ENCODE measurements around the gene RTTN.
A peak's percentile ranks its signal among the peaks of the same experiment; 100 is the strongest.

Gene RTTN

DNA sequence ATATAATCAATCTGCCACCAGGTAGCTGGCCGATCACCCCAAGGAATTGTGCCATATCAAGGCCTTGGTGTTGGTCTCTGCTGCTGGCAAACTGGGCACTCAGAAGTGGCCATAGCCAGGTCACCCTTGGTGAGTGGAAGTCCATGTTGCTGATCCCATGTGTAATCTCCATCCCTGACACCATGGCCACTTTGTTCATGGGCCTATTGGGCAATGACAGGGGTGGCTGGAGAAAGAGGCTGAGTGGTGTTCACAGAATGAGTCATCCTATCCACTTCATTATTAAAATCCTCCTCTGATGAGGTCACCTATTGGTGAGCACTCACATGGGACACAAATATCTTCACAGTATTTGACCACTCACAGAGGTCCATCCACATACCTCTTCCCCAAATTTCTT is 231.1 kb downstream of the RTTN start:
- no peak for DNase-seq

DNA sequence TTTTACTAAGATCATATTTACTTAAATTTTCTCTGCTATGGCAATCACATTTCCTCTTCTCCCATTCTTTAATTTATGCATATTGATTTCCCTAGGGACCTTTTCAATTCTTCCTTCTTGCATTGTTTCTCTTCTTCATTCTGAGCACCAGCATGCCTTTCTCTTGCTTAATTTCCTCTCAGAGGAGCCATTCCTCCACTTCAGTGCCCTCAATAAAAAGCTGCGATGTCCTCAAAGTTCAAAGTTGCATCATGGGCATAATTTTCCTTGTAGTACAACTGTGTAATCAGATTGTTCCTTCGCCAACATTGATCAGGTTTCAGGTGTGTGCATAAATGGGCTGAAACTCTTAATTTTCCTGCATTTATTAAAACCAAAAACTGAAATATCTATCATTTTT is 236.0 kb downstream of the RTTN start:
- no peak for DNase-seq

DNA sequence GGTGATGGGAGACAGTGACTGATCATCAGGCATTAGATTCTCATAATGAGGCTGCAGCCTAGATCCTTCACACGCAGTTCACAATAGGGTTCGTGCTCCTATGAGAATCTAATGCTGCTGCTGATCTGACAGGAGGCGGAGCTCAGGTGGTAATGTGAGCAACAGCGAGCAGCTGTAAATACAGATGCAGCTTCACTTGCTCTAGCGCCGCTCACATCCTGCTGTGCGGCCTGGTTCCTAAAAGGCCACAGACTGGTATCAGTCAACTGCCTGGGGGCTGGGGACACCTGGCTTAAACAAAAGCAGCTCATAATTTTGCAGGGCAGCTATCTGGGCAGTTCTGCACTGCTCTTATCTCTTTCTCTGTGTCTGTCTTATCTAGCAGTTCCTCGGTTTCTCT is 237.4 kb downstream of the RTTN start:
- no peak for DNase-seq

DNA sequence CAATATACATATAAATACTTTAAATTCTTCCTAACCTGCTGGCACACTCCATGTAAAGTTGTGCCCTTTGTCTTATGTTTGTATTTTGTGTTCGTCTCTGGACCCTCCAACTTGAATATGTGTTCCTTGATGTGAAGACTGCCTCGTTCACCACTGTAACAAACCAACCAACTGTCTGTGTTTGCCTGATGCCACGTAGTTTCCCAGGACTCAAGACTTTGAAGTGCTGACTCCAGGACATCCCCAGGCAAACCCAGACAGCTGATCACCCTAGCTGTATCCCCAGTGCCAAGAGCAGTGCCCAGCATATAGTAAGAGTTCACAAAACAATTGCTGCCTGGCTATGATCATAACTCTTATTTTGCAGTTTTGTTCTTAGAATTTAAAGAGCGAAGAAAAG is 242.3 kb downstream of the RTTN start:
- DNase-seq = no peak

DNA sequence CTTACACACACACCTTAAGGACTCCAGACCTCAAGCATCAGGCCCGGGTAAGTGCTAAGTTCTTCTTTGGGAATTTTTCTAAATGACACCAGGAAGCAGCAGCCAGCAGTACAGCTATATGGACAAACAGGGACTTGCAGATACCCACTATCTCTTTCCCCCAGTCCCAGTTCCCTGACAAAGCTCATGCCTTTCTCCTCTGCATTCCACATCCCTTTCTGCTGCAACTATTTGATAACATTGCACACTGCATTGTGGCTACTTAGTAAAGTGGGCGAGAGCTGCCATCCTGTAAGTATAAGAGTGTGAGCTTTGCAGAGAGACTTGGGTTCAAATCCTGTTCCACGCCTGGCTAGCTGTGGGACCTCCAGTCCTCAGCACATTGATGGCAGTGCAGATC is 243.8 kb downstream of the RTTN start:
- DNase-seq = no peak

DNA sequence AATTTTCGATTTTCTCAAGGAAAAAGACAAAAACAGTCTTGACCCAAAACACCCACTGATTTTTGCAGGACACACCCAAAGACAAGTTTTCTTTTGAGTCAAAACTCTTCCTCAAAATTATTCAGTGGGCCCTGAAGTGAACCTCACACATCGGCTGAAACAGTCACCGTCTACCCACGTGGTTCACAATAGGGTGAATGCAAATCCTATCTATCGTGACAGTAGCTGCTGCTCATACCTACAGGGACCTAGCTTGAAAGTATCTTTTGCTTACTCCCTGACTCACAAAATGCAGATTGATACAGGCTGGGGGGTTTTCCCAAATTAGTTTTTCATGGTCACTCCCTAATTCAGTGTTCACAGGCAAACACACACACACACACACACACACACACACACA is 247.1 kb downstream of the RTTN start:
- DNase-seq = peak; percentile 66

DNA sequence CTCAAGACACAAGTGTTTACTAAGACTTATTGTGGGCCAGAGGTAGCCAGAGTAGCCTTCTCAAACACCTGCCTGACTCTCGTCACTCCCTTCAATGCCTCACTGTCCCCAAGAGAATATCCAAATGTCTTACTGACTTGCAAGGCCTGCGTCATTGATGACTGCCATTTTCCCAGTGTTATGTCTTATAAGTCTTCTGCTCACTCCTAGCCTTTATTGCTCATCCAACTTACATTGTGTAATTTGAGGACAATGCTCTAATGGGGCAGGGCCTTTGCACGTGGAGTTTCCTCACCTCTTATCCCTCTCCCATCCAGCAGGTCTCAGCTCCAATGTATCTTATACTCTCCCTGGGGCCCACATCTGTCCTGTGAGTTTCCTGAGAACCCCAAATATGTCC is 247.7 kb downstream of the RTTN start:
- no peak for DNase-seq

DNA sequence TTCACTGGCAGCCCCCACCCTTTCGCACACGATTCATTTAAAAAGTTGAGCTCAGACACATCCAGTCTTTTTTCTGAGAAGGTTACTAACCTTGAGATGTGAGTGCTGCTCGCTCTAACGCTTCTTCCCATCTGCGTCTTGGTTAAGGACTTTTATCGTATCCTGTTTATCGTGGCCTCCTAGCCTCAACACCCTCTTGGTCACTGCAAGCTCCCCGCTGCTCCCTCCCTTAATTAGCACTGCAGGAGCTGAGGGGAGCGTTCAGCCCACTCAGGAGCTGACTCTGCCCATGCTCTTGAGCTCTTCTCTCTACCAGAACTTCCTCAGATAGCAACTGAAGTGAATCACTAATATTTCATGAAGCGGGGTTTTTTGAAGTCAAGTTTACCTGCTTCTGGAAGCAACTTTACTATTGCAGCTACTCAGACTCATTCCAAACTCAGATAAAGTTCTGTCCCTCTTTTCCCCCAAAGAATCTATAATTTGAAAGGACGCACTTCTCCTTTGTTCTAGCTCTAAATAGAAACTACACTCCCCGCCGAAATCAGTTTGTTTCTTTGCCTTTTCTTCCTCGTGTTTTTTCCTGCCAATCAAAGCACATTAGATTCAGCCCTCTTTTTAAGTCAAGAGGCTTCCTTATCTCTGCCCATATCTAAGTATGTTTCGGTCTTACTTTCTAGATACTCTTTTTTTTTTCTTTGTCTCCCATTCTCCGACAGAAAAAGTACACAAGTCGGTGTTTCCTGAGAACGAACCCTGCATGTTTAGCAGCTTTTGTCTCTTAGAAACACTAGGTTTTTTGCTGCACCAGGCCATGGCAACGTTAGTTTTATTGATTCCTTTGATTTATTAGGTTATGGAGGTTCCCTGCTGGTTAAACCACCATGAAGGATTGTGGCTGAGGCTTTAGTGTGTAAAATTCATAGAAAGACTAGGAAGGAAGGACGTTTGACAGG is 248.5 kb downstream of the RTTN start:
- peak; percentile 56 for DNase-seq

DNA sequence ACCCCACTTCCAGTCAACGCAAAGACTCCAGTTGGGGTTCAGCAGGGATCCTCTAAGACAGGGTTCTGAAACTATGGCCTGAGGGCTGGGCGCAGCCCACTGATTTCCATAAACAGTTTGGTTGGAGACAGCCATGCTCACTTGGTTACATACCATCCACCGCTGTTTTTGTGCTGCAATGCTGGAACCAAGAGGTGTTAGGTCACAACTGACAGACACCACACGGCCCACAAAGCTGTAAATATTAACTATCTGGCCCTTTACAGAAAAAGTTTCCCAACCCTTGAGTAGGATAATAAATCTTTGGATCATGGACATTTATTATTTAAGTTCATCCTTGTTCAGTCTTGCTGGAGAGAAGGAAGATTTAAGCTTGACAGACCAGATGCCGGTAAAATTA is 249.4 kb downstream of the RTTN start:
- peak; percentile 45 for DNase-seq

DNA sequence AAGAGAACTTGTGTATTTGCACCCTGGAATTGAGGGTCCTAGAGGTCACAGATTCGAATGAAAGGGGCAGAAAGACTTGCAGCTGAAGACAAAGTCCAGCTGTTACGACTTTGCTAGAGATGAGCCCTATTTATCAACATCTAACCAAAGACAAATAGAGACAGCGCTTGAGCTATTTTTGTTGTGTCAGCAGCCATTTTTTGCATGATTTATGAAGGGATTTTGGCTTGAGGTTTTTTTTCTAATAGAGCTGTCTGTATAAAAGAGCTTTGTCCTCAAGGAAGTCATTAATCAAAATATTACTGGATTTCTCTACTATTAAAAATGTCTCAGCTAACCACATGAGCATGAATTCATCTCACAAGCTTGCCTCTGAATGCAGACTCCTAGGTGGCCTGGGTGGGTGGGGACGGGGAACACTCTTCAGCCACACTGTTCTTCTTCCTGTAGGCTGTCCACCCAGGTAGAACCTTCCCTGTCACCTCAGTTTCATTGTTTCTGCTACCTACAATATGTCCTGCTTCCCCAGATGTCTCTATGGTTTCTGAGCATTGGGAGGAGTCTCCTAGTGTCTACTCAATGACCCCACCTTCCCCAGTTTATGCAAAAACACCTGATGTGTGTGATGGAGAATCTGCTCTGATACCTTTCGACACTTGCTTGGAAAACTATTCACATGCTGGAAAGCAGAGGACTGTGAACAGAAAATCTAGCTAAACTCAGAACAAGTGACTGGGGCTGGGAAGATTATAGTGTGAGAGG is 250.6 kb downstream of the RTTN start:
- no peak for DNase-seq

DNA sequence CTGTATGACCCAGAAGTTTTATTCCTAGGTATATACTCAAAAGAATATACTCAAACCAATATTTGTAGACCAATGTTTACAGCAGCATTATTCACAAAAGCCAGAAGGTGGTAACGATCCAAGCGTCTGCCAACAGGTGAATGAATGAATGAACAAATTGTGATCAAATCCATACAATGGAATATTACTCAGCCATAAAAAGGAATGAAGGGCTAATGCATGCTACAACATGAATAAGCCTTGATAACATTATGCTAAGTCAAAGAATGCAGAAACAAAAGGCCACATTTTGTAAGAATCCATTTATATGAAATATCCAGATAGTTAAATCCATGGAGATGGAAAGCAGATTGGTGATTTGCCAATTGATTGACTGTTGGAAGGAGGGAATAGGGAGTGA is 252.3 kb downstream of the RTTN start:
- DNase-seq = no peak
